CD14-positive monocyte (primary cell): ENCODE results near the gene EEF1AKMT4. TPM values are rescaled to one million over a fixed set of nuclear protein-coding genes. Genes with fewer than 3 reads are reported as not detected.

Experiments used
- DNase-seq, 3 donors: peaks; one replicate each; pipeline ENCODE4 v3.0.0-alpha.2; 2011 to 2022
- H2AFZ ChIP-seq: 2 replicates; pipeline ENCODE4 v1.6.0; 2012; ENCODE audit warnings: mild to moderate bottlenecking, low read depth, low read length, inconsistent platforms; ENCODE audit not compliant: insufficient read depth, poor library complexity, severe bottlenecking
- H3K27ac ChIP-seq, 2 donors: 1 replicate in 1 of 2; 2 replicates in 1 of 2; pipeline ENCODE4 v1.5.1; 2012 to 2013; ENCODE audit warnings: low read length in 2 of 2, control low read depth in 1 of 2, inconsistent platforms in 1 of 2, low read depth in 1 of 2, mild to moderate bottlenecking in 1 of 2
- H3K27me3 ChIP-seq, 2 donors: one replicate each; pipeline versions ENCODE4 v1.6.0 to v1.6.1; 2011 to 2013; ENCODE audit warnings: low read length in 2 of 2; ENCODE audit not compliant: control insufficient read depth in 2 of 2, insufficient read depth in 2 of 2
- H3K36me3 ChIP-seq, 2 donors: replicated peaks in 1 of 2; 1 replicate in 1 of 2; 2 replicates in 1 of 2; pipeline versions ENCODE4 v1.5.1 to v1.6.1; 2012 to 2013; ENCODE audit warnings: low read length in 2 of 2, control low read depth in 1 of 2, inconsistent platforms in 1 of 2, mild to moderate bottlenecking in 1 of 2; ENCODE audit not compliant: insufficient read depth in 2 of 2, control insufficient read depth in 1 of 2
- H3K4me1 ChIP-seq, 2 donors: 1 replicate in 1 of 2; 2 replicates in 1 of 2; pipeline versions ENCODE4 v1.5.1 to v1.6.1; 2012 to 2013; ENCODE audit warnings: low read length in 2 of 2, control low read depth in 1 of 2, inconsistent platforms in 1 of 2, mild to moderate bottlenecking in 1 of 2, moderate library complexity in 1 of 2; ENCODE audit not compliant: insufficient read depth in 2 of 2, control insufficient read depth in 1 of 2
- H3K4me2 ChIP-seq: replicated peaks from 2 replicates; pipeline ENCODE3; 2012; ENCODE audit warnings: low read length, moderate library complexity, mild to moderate bottlenecking; ENCODE audit not compliant: poor library complexity, severe bottlenecking; ENCODE audit errors: extremely low read depth
- H3K4me3 ChIP-seq, 3 experiments: fragments of 200-600 bp in 1 of 3; sonication (generic) in 1 of 3; replicated peaks in 1 of 3; 1 replicate in 2 of 3; 2 replicates in 1 of 3; pipeline ENCODE4 v1.5.1; 2011 to 2013; ENCODE audit warnings: low read length in 3 of 3, mild to moderate bottlenecking in 3 of 3, control low read depth in 2 of 3, low read depth in 2 of 3, inconsistent platforms in 1 of 3, moderate library complexity in 1 of 3
- H3K79me2 ChIP-seq: 2 replicates; pipeline ENCODE4 v1.6.0; 2012; ENCODE audit warnings: mild to moderate bottlenecking, control low read depth, inconsistent platforms, low read length, moderate library complexity; ENCODE audit not compliant: insufficient read depth
- H3K9ac ChIP-seq: 2 replicates; pipeline ENCODE4 v1.6.0; 2017; ENCODE audit warnings: low read length, mild to moderate bottlenecking; ENCODE audit not compliant: insufficient read depth, poor library complexity, severe bottlenecking
- H3K9me3 ChIP-seq, 2 donors: replicated peaks in 1 of 2; 1 replicate in 1 of 2; 2 replicates in 1 of 2; pipeline versions ENCODE4 v1.5.1 to v1.6.1; 2012 to 2013; ENCODE audit warnings: low read length in 2 of 2, control low read depth in 1 of 2; ENCODE audit not compliant: control insufficient read depth in 1 of 2, insufficient read depth in 1 of 2
- H4K20me1 ChIP-seq: 2 replicates; pipeline ENCODE4 v1.6.0; 2012; ENCODE audit warnings: mild to moderate bottlenecking, low read length, control low read depth, moderate library complexity; ENCODE audit not compliant: insufficient read depth
- H3K27ac Mint-ChIP-seq, 7 donors: one replicate each; pipeline ENCODE4 v1.8.0; 2020; ENCODE audit warnings: mild to moderate bottlenecking in 7 of 7, mixed read lengths in 7 of 7, moderate library complexity in 6 of 7, inconsistent platforms in 2 of 7
- H3K27me3 Mint-ChIP-seq, 3 donors: one replicate each; pipeline ENCODE4 v1.8.0; 2021 to 2022; ENCODE audit warnings: low read depth in 3 of 3, mild to moderate bottlenecking in 3 of 3, mixed read lengths in 3 of 3, moderate library complexity in 3 of 3, inconsistent platforms in 1 of 3
- H3K36me3 Mint-ChIP-seq, 2 donors: one replicate each; pipeline ENCODE4 v1.8.0; 2020; ENCODE audit warnings: mixed read lengths in 2 of 2, inconsistent platforms in 1 of 2, mild to moderate bottlenecking in 1 of 2
- H3K4me1 Mint-ChIP-seq: one replicate; pipeline ENCODE4 v1.8.0; 2020; ENCODE audit warnings: mild to moderate bottlenecking, mixed read lengths
- H3K4me3 Mint-ChIP-seq, 2 donors: one replicate each; pipeline ENCODE4 v1.8.0; 2020; ENCODE audit warnings: mild to moderate bottlenecking in 2 of 2, mixed read lengths in 2 of 2, moderate library complexity in 1 of 2
- H3K9me3 Mint-ChIP-seq, 7 donors: one replicate each; pipeline ENCODE4 v1.8.0; 2020 to 2022; ENCODE audit warnings: mixed read lengths in 7 of 7, mild to moderate bottlenecking in 6 of 7, moderate library complexity in 6 of 7, inconsistent platforms in 2 of 7
- WGBS: methylation state at CpG from one replicate; pipeline ENCODE4 v1.1.5; 2013; ENCODE audit warnings: missing lambda C conversion rate; ENCODE audit not compliant: insufficient coverage; 5-methylcytosine and 5-hydroxymethylcytosine counted together
- intact Hi-C, 2 donors: fragments of 100-400 bp; cut with micrococcal nuclease; formaldehyde crosslinking; loops; one replicate each; pipeline versions ENCODE4 v1.15.0 to v1.15.1; 2023
- polyA plus RNA-seq, 3 donors: library from polyadenylated mRNA; depleted of rRNA in 1 of 3; unstranded in 2 of 3; stranded (reverse) in 1 of 3; fragments of 300-500 nt in 2 of 3; fragments of >200 nt in 1 of 3; fragmentation: Illumina TruSeq in 2 of 3; gene quantifications; 1 replicate in 2 of 3; 2 replicates in 1 of 3; pipeline ENCODE4 v1.2.3, GENCODE V29; 2012 to 2021
- TF ChIP-seq, protein P1 (sequence below): fragments of 200-600 bp; IDR thresholded peaks from one replicate; pipeline ENCODE4 v1.8.0; 2022; ENCODE audit warnings: antibody characterized with exemption, mild to moderate bottlenecking

The EEF1AKMT4 gene
- polyA plus RNA-seq, 3 donors = 4.0 to 12.0 (median 7.3) TPM

GRCh38 chr3:184258926-184259325, 9.5 kb downstream of the EEF1AKMT4 start:
- Mint-ChIP-seq H3K9me3 (peaks cover 0 to 35% (median 18%) of the 10 kb centered on the region in 7 donors), H3K36me3 (peaks cover 27 to 38% of the 10 kb centered on the region in 2 donors), H3K27ac (no peak overlapping the region), H3K27me3 (peaks cover 42 to 56% (median 53%) of the 10 kb centered on the region in 3 donors), H3K4me3 (peak overlapping the region in 1 of 2 donors; percentile 89), H3K4me1 (peaks cover 23% of the 10 kb centered on the region)
- peaks cover 0 to 8% of the 10 kb centered on the region in 2 donors for H3K36me3 ChIP-seq
- H3K9me3 ChIP-seq = peaks cover 0 to 15% of the 10 kb centered on the region in 2 donors
- H3K4me1 ChIP-seq = peaks cover 18 to 22% of the 10 kb centered on the region in 2 donors
- WGBS = 90% methylated on average over 2 of the region's 5 CpGs
- DNase-seq = no peak
- no peak overlapping the region for H2AFZ ChIP-seq
- intact Hi-C loops = loop anchor here in 1 of 2 donors (10.0 kb wide), 1 partner anchor 364 kb away; no protein-coding TSS in a partner anchor
- H3K4me2 ChIP-seq = no peak overlapping the region
- TF ChIP-seq, protein P1, sequence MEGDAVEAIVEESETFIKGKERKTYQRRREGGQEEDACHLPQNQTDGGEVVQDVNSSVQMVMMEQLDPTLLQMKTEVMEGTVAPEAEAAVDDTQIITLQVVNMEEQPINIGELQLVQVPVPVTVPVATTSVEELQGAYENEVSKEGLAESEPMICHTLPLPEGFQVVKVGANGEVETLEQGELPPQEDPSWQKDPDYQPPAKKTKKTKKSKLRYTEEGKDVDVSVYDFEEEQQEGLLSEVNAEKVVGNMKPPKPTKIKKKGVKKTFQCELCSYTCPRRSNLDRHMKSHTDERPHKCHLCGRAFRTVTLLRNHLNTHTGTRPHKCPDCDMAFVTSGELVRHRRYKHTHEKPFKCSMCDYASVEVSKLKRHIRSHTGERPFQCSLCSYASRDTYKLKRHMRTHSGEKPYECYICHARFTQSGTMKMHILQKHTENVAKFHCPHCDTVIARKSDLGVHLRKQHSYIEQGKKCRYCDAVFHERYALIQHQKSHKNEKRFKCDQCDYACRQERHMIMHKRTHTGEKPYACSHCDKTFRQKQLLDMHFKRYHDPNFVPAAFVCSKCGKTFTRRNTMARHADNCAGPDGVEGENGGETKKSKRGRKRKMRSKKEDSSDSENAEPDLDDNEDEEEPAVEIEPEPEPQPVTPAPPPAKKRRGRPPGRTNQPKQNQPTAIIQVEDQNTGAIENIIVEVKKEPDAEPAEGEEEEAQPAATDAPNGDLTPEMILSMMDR = no peak
- peaks cover 16% of the 10 kb centered on the region for H4K20me1 ChIP-seq
- H3K79me2 ChIP-seq = no peaks in the 10 kb centered on the region
- H3K9ac ChIP-seq = no peak overlapping the region
- peaks cover 34 to 49% of the 10 kb centered on the region in 2 donors for H3K27me3 ChIP-seq
- no peak overlapping the region for H3K27ac ChIP-seq
- no peak overlapping the region for H3K4me3 ChIP-seq

- H2AFZ ChIP-seq = no peak overlapping the region
- no peak overlapping the region for H3K4me2 ChIP-seq
- H3K36me3 ChIP-seq = peaks cover 0 to 8% of the 10 kb centered on the region in 2 donors
- DNase-seq = no peak
- Mint-ChIP-seq H3K4me3 (peak overlapping the region in 1 of 2 donors; percentile 89), H3K9me3 (peaks cover 0 to 35% (median 18%) of the 10 kb centered on the region in 7 donors), H3K36me3 (peaks cover 25 to 38% of the 10 kb centered on the region in 2 donors), H3K27ac (no peak overlapping the region), H3K27me3 (peaks cover 46 to 59% (median 58%) of the 10 kb centered on the region in 3 donors), H3K4me1 (peaks cover 23% of the 10 kb centered on the region)
- no peak overlapping the region for H3K27ac ChIP-seq
- H3K79me2 ChIP-seq = no peaks in the 10 kb centered on the region
- no peak overlapping the region for H3K9ac ChIP-seq
- peaks cover 35 to 54% of the 10 kb centered on the region in 2 donors for H3K27me3 ChIP-seq
- peaks cover 16% of the 10 kb centered on the region for H4K20me1 ChIP-seq
- H3K4me1 ChIP-seq = peaks cover 18 to 22% of the 10 kb centered on the region in 2 donors
- 17% methylated on average over 5 of the region's 28 CpGs for WGBS
- TF ChIP-seq, protein P1 = no peak
- H3K4me3 ChIP-seq = no peak overlapping the region
- intact Hi-C loops = loop anchor here in 1 of 2 donors (10.0 kb wide), 1 partner anchor 365 kb away; no protein-coding TSS in a partner anchor
- H3K9me3 ChIP-seq = peaks cover 0 to 15% of the 10 kb centered on the region in 2 donors
Observed at GRCh38 chr3:184259396-184259877, 10.0 kb downstream of the EEF1AKMT4 start.
